HL-60 (cell line): ENCODE measurements around the gene SLC28A2.

Source experiments
- REST ChIP-seq: IDR thresholded peaks from 2 replicates; pipeline ENCODE4 v1.6.1; 2012; ENCODE audit warnings: low read depth; ENCODE audit not compliant: insufficient replicate concordance
- TF ChIP-seq, protein P1 (sequence below): IDR thresholded peaks from one replicate; pipeline ENCODE4 v1.5.1; 2011; ENCODE audit warnings: low read length, control low read depth, inconsistent platforms; ENCODE audit not compliant: insufficient read depth

DNA sequence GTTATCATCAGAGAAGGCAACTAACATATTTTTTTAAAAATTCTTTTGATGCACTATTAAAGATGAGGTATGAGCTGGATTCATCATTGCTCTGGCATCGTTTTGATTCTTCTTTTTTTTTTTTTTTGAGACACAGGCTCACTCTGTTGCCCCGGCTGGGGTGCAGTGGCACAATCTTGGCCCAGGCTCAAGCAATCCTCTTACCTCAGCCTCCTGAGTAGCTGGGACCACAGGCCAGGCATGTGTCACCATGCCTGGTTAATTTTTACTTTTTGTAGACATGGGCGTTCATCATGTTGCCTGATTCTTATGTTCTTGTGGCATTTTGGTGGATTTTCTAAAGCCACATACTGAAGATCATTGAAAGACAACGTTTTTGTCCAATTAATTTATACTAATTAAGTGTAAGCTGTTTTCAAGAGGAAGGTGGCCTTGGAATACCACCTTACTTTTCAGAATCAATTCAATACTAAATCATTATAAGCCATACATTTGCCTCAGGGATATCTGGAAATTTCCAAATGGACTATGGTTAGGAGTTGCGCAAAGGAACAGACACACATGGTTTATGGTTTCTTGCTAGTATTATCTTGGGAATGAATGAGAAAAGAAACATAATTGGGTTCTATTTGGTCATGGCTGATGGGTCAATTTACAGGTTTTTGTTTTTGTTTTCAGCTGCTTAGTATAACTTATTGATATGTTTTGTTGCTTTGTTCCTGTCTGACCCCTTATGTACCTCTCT, 22.8 kb downstream of the SLC28A2 start:
- TF ChIP-seq, protein P1, sequence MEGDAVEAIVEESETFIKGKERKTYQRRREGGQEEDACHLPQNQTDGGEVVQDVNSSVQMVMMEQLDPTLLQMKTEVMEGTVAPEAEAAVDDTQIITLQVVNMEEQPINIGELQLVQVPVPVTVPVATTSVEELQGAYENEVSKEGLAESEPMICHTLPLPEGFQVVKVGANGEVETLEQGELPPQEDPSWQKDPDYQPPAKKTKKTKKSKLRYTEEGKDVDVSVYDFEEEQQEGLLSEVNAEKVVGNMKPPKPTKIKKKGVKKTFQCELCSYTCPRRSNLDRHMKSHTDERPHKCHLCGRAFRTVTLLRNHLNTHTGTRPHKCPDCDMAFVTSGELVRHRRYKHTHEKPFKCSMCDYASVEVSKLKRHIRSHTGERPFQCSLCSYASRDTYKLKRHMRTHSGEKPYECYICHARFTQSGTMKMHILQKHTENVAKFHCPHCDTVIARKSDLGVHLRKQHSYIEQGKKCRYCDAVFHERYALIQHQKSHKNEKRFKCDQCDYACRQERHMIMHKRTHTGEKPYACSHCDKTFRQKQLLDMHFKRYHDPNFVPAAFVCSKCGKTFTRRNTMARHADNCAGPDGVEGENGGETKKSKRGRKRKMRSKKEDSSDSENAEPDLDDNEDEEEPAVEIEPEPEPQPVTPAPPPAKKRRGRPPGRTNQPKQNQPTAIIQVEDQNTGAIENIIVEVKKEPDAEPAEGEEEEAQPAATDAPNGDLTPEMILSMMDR = no peak
- TF ChIP-seq REST = no peak
